Measurements from ENCODE around the gene AK4. TPM values are rescaled to one million over a fixed set of nuclear protein-coding genes. Genes with fewer than 3 reads are reported as not detected.

Gene AK4
- total and polyA plus RNA-seq, 2 of the 8 experiments (the other 6 are each of a cell fraction or from before 2014, with no cell fraction given): 64.5 to 175 TPM

DNA sequence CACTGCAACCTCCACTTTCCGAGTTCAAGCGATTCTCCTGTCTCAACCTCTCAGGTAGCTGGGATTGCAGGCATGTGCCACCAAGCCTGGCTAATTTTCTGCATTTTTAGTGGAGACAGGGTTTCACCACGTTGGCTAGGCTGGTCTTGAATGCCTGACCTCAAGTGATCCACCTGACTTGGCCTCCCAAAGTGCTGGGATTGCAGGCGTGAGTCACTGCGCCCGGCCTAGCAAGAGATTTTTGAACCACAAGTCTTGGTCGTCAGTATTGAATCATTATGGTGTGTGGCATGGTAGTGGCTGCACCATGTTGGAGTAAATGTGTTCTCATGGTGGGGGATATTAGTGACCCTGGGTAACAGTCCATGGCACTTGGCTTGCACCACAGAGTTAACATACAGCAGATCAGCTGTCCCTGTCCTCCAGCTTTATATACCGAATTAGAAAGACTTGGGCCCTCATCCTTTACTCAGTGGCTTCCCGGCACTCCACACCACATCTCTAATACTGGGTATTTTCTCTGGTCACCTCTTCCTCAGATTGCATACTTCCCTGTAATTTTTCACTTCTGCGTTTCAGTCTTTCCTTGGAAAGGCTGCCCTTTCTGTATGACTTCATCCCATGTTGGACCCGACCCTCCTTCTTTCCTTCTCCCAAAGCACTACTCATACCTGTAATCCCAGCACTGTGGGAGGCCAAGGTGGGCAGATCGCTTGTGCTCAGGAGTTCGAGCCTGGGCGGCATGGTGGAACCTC is 25.1 kb downstream of the AK4 start:
- no peak overlapping the region for H3K27ac ChIP-seq (ENCODE audit: low read depth, low read length)
- peaks cover 0 to 5% of the 10 kb centered on the region in 2 experiments for H4K20me1 ChIP-seq (replicated peaks in 1 of 2; ENCODE audit: control insufficient read depth in 1 of 2, insufficient read depth in 2 of 2, low read length in 2 of 2)
- H3K14ac ChIP-seq (ENCODE audit: insufficient read length): no peak overlapping the region
- no peak overlapping the region for H3K4ac ChIP-seq (replicated peaks; ENCODE audit: insufficient read length, low read depth, low read length)
- ChIA-PET POLR2A (ENCODE audit: partially characterized antibody) (interaction anchor here (2.4 kb wide), 1 partner anchor 23 kb away, joined by 17 read pairs; no protein-coding TSS in a partner anchor), CTCF (ENCODE audit: partially characterized antibody) (interaction anchor here (0.6 to 1.9 kb wide), 4 partner anchors 8 to 38 kb away, joined by 3 to 6 read pairs (median 3); no protein-coding TSS in a partner anchor)
- no peak overlapping the region; the same call in 1 of the 2 replicates for H2BK12ac ChIP-seq (ENCODE audit: low read depth, low read length)
- no peak overlapping the region for H3K4me2 ChIP-seq (ENCODE audit: insufficient read depth in 1 of 2, low read depth in 2 of 2, low read length in 2 of 2)
- H3K9ac ChIP-seq (replicated peaks in 1 of 4; ENCODE audit: extremely low read depth in 1 of 4, low read depth in 3 of 4, low read length in 3 of 4): no peak overlapping the region
- no peaks in the 10 kb centered on the region for H3K9me3 ChIP-seq (ENCODE audit: insufficient read depth in 2 of 2, low read depth in 1 of 2, low read length in 1 of 2)
- 0 out of 2 replicates have a peak overlapping the region, but pooled peaks have one; percentile 11 for H3K18ac ChIP-seq (ENCODE audit: extremely low read depth, low read length)
- H3K27me3 ChIP-seq (replicated peaks in 1 of 4; ENCODE audit: control insufficient read depth in 3 of 4, extremely low read depth in 1 of 4, insufficient read depth in 3 of 4, low read length in 3 of 4): no peaks in the 10 kb centered on the region
- H2AFZ ChIP-seq (ENCODE audit: low read length): no peak overlapping the region
- no peak overlapping the region for H3K23ac ChIP-seq (ENCODE audit: insufficient read length)
- no peak for TF ChIP-seq MAFK (IDR thresholded peaks at IDR 0.05; ENCODE audit: low read depth, low read length)
- no peak for TF ChIP-seq JUN (IDR thresholded peaks at IDR 0.05; ENCODE audit: low read depth, low read length)
- TF ChIP-seq EP300 (IDR thresholded peaks at IDR 0.05; ENCODE audit: borderline replicate concordance in 1 of 2, low read depth in 2 of 2, low read length in 2 of 2): no peak
- TF ChIP-seq SIX5 (IDR thresholded peaks at IDR 0.05; ENCODE audit: low read depth, low read length): no peak
- TF ChIP-seq, protein P1, sequence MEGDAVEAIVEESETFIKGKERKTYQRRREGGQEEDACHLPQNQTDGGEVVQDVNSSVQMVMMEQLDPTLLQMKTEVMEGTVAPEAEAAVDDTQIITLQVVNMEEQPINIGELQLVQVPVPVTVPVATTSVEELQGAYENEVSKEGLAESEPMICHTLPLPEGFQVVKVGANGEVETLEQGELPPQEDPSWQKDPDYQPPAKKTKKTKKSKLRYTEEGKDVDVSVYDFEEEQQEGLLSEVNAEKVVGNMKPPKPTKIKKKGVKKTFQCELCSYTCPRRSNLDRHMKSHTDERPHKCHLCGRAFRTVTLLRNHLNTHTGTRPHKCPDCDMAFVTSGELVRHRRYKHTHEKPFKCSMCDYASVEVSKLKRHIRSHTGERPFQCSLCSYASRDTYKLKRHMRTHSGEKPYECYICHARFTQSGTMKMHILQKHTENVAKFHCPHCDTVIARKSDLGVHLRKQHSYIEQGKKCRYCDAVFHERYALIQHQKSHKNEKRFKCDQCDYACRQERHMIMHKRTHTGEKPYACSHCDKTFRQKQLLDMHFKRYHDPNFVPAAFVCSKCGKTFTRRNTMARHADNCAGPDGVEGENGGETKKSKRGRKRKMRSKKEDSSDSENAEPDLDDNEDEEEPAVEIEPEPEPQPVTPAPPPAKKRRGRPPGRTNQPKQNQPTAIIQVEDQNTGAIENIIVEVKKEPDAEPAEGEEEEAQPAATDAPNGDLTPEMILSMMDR (IDR thresholded peaks at IDR 0.05; ENCODE audit: control extremely low read depth in 1 of 3, insufficient read depth in 1 of 3, low read depth in 1 of 3, low read length in 3 of 3): no peak
- TF ChIP-seq RBBP5 (IDR thresholded peaks at IDR 0.05; ENCODE audit: borderline replicate concordance, low read depth, low read length): no peak
- TF ChIP-seq GTF2F1 (IDR thresholded peaks at IDR 0.05; ENCODE audit: borderline replicate concordance, low read depth, low read length): no peak
- H3K79me2 ChIP-seq (ENCODE audit: control insufficient read depth in 1 of 2, insufficient read depth in 2 of 2, low read length in 2 of 2): peaks cover 0 to 94% of the 10 kb centered on the region in 2 experiments; a peak in 3 of 4 replicates
- peaks cover 6% of the 10 kb centered on the region for H3K79me1 ChIP-seq (ENCODE audit: low read depth, low read length)
- no peak overlapping the region for H4K8ac ChIP-seq (ENCODE audit: extremely low read depth, insufficient read depth, low read length)
- no peak for DNase-seq (ENCODE audit: low read depth in 1 of 2, low spot score in 2 of 2)
- no peak overlapping the region for H2BK20ac ChIP-seq (ENCODE audit: low read length)
- no peak overlapping the region for H2BK15ac ChIP-seq (ENCODE audit: low read length)
- no peak overlapping the region for H3K4me3 ChIP-seq (ENCODE audit: extremely low read depth in 1 of 4, insufficient read depth in 2 of 4, low read depth in 3 of 4, low read length in 4 of 4)
- H4K5ac ChIP-seq (ENCODE audit: insufficient read length, low read depth, low read length): no peak overlapping the region
- no peaks in the 10 kb centered on the region for H3K23me2 ChIP-seq (ENCODE audit: low read depth, low read length)
- no peaks in the 10 kb centered on the region for H3K36me3 ChIP-seq (ENCODE audit: control insufficient read depth in 2 of 4, insufficient read depth in 4 of 4, low read length in 3 of 4)
- no peak overlapping the region for H4K91ac ChIP-seq (replicated peaks; ENCODE audit: insufficient read length, low read length)
- no peak overlapping the region for H2BK5ac ChIP-seq (ENCODE audit: low read depth, low read length)
- no peak for FAIRE-seq
- no peak overlapping the region for H2BK120ac ChIP-seq (replicated peaks; ENCODE audit: low read depth, low read length)
- peaks cover 4 to 21% (median 12%) of the 10 kb centered on the region in 4 experiments for H3K4me1 ChIP-seq (replicated peaks in 1 of 4; ENCODE audit: control insufficient read depth in 3 of 4, insufficient read depth in 4 of 4, low read length in 3 of 4)
- 86% methylated on average over 14 of the region's 14 CpGs; no CpG with 5 or more reads in 1 of the 2 experiments for WGBS, 2 experiments (ENCODE audit: extremely low coverage in 1 of 2, insufficient coverage in 1 of 2, insufficient read length in 1 of 2, insufficient replicate concordance in 2 of 2, low coverage in 1 of 2, low lambda C conversion rate in 2 of 2, missing lambda C conversion rate in 1 of 2)
- no peak overlapping the region for H3K56ac ChIP-seq (replicated peaks; ENCODE audit: insufficient read length, low read depth, low read length)
- H2AK5ac ChIP-seq (ENCODE audit: low read depth, low read length): no peak overlapping the region

Measured in H1 (cell line).